ENCODE measurements around the gene CLTC. TPM values are rescaled to one million over a fixed set of nuclear protein-coding genes. Genes with fewer than 3 reads are reported as not detected.

The CLTC gene
- polyA plus RNA-seq, 2 of the 4 experiments (the other 2 are of a cell fraction) = 183 to 360 TPM

DNA sequence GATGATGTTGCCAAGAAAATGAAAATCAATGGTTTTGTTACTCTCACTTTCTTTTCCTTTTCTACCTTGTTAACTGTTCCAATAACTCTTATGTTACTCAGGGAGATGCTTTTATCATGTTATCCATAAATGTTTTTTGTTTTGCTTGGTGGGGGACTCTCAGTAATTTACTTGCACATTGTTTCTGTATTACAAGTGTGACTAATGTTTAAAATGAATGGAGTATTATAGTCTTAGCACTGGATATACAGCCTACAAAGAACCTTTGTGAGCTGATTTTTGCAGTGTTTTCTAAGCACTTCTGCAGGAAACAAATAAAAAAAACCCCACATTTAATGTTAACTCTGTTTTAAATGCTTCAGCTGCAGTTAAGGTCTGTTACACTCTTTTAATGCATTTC lies 99.8 kb downstream of the CLTC start (continued):
- TF ChIP-seq SMC3 (IDR thresholded peaks at IDR 0.05) = no peak
- no peak for TF ChIP-seq MAFK (IDR thresholded peaks at IDR 0.05; ENCODE audit: partially characterized antibody)
- no peak for TF ChIP-seq HEYL (CRISPR knock-in tag; IDR thresholded peaks at IDR 0.05)
- TF ChIP-seq KDM1A (IDR thresholded peaks at IDR 0.05; ENCODE audit: low read depth) = no peak
- TF ChIP-seq RFX5 (IDR thresholded peaks at IDR 0.05) = no peak
- no peak for TF ChIP-seq POLR2AphosphoS2 (conservative IDR thresholded peaks at IDR 0.05; ENCODE audit: low read length)
- no peak for TF ChIP-seq BHLHE40 (IDR thresholded peaks at IDR 0.05; ENCODE audit: low read depth, low read length)
- TF ChIP-seq FOSB (CRISPR knock-in tag; IDR thresholded peaks at IDR 0.05) = no peak; the same call in 1 of the 2 replicates
- TF ChIP-seq, protein P1, sequence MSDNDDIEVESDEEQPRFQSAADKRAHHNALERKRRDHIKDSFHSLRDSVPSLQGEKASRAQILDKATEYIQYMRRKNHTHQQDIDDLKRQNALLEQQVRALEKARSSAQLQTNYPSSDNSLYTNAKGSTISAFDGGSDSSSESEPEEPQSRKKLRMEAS (IDR thresholded peaks at IDR 0.05) = no peak

- peak; percentile 29 to 35; a peak in 3 of 6 replicates for ATAC-seq
- 87% methylated on average over 4 of the region's 4 CpGs for WGBS (ENCODE audit: missing lambda C conversion rate)
- POLR2A ChIA-PET = no interaction called here
- TF ChIP-seq ZC3H11A (IDR thresholded peaks at IDR 0.05) = no peak
- TF ChIP-seq, protein P1 (IDR thresholded peaks at IDR 0.05) = no peak
- TF ChIP-seq GATA3 (IDR thresholded peaks at IDR 0.05; ENCODE audit: borderline replicate concordance) = no peak
- no peak for TF ChIP-seq POLR2A (IDR thresholded peaks at IDR 0.05; ENCODE audit: low read length)
- no peak for TF ChIP-seq FOSL2 (IDR thresholded peaks at IDR 0.05)
- no peak for TF ChIP-seq FOSL2 (CRISPR knock-in tag; IDR thresholded peaks at IDR 0.05)
- TF ChIP-seq, protein P2, sequence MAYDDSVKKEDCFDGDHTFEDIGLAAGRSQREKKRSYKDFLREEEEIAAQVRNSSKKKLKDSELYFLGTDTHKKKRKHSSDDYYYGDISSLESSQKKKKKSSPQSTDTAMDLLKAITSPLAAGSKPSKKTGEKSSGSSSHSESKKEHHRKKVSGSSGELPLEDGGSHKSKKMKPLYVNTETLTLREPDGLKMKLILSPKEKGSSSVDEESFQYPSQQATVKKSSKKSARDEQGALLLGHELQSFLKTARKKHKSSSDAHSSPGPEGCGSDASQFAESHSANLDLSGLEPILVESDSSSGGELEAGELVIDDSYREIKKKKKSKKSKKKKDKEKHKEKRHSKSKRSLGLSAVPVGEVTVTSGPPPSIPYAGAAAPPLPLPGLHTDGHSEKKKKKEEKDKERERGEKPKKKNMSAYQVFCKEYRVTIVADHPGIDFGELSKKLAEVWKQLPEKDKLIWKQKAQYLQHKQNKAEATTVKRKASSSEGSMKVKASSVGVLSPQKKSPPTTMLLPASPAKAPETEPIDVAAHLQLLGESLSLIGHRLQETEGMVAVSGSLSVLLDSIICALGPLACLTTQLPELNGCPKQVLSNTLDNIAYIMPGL (CRISPR knock-in tag; IDR thresholded peaks at IDR 0.05; ENCODE audit: borderline replicate concordance) = no peak
- no peak for TF ChIP-seq NFE2L2 (conservative IDR thresholded peaks at IDR 0.05; ENCODE audit: low read length)
- TF ChIP-seq CTCF (IDR thresholded peaks at IDR 0.05) = no peak
- TF ChIP-seq RARB (CRISPR knock-in tag; IDR thresholded peaks at IDR 0.05) = no peak
- TF ChIP-seq CBX8 (IDR thresholded peaks at IDR 0.05) = no peak
- no peak for TF ChIP-seq POLR2AphosphoS2 (conservative IDR thresholded peaks at IDR 0.05; ENCODE audit: low read length)
- TF ChIP-seq FOSB (CRISPR knock-in tag; IDR thresholded peaks at IDR 0.05) = no peak
- TF ChIP-seq JUNB (IDR thresholded peaks at IDR 0.05) = no peak
- no peak for TF ChIP-seq NR3C1 (IDR thresholded peaks at IDR 0.05)
- TF ChIP-seq MAZ (IDR thresholded peaks at IDR 0.05; ENCODE audit: borderline replicate concordance, low read depth, low read length) = no peak
- TF ChIP-seq EHMT2 (IDR thresholded peaks at IDR 0.05; ENCODE audit: low read depth) = no peak
- TF ChIP-seq NPAS2 (CRISPR knock-in tag; IDR thresholded peaks at IDR 0.05; ENCODE audit: borderline replicate concordance) = no peak
- no peak for TF ChIP-seq RCOR1 (IDR thresholded peaks at IDR 0.05; ENCODE audit: low read depth, low read length)
- TF ChIP-seq, protein P3, sequence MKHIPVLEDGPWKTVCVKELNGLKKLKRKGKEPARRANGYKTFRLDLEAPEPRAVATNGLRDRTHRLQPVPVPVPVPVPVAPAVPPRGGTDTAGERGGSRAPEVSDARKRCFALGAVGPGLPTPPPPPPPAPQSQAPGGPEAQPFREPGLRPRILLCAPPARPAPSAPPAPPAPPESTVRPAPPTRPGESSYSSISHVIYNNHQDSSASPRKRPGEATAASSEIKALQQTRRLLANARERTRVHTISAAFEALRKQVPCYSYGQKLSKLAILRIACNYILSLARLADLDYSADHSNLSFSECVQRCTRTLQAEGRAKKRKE (CRISPR knock-in tag; IDR thresholded peaks at IDR 0.05; ENCODE audit: low read depth) = no peak
- H3K27ac ChIP-seq = no peak overlapping the region
- H3K4me3 ChIP-seq = no peak overlapping the region
- peaks cover 37% of the 10 kb centered on the region for H3K4me1 ChIP-seq
- no peak overlapping the region for H3K4me2 ChIP-seq
- no peaks in the 10 kb centered on the region for H3K9me3 ChIP-seq
- DNase-seq (ENCODE audit: low read depth in 1 of 2, low spot score in 1 of 2) = no peak
- CTCF ChIA-PET = interaction anchor here (1.5 to 2.6 kb wide), 3 partner anchors 11 to 24 kb away, joined by 4 to 12 read pairs (median 5); partner anchors contain the start of gene VMP1
- FAIRE-seq = no peak
Observed at GRCh38 chr17:59722623-59723022, 102.9 kb downstream of the CLTC start.
